ENCODE data around the gene PGAM5. TPM values are rescaled to one million over a fixed set of nuclear protein-coding genes. Genes with fewer than 3 reads are reported as not detected.
"Not testable (repeated sequence)": the region's sequence is repeated elsewhere in the genome, so short reads cannot be mapped to it uniquely, and the experiment has no call there.

PGAM5 gene
- polyA plus RNA-seq, 12 donors = 15.7 to 21.5 (median 18.9) TPM; not detected in 1

DNA sequence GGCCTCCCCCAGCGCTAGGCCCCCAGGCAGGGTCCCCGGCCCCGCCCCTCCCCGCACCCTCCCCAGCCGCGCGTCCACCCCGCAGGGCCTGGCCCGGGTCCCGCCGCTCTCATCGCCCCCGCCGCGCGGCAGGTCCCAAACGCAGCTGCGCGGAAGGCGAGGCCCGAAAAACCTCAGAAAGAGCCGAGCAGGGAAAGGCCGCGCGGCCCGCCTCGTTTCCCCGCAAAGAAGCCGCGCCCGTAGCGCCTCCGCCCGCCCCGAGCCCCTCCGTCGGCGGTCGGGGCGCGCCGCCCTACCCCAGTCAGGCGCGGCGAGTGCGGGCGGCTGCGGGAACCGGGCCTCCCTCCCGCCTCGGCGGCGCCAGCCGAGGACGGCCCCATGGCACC is 23.8 kb upstream of the PGAM5 start:
- DNase-seq = peak; percentile 18

- peak; percentile 95 for DNase-seq
These were observed 23.2 kb upstream of the PGAM5 start, which contains the start of the genes POLE and PXMP2 for GRCh38 chr12:132687211-132688164. Gene POLE (minus strand): TSS chr12:132687342. CDS start chr12:132687315, 27 bp downstream. Gene PXMP2 (plus strand): TSS chr12:132687587. CDS start chr12:132687671, 84 bp downstream.

DNA sequence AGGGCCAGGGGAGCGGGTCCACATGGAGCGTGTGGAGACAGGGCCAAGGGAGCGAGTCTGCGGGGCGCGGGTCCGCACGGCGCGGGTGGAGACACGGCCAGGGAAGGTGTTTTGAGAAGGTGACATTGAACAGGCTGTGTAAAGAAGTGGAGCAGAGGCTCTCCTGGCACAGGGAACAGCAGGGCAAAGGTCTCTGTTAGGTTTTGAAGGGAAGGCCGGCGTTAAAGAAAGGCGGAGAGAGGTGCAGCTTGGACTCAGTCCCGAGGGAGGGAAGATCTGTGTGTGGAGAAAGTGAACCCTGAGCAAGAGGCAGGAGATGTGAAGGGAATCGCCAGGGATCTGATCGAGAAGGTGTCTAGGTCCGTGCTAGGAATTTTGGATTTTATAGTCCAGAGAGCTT is 21.4 kb upstream of the PGAM5 start:
- no peak for DNase-seq

- DNase-seq = no peak
These were observed 20.5 kb upstream of the PGAM5 start for GRCh38 chr12:132690112-132690511.

DNA sequence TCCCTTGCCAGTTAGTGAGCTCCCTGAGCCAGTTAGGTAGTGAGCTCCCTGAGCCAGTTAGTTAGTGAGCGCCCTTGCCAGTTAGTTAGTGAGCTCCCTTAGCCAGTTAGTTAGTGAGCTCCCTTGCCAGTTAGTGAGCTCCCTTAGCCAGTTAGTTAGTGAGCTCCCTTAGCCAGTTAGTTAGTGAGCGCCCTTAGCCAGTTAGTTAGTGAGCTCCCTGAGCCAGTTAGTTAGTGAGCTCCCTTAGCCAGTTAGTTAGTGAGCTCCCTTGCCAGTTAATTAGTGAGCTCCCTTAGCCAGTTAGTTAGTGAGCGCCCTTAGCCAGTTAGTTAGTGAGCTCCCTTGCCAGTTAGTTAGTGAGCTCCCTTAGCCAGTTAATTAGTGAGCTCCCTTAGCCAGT is 18.6 kb upstream of the PGAM5 start:
- not testable (repeated sequence) for DNase-seq

- DNase-seq = not testable (repeated sequence)
These were observed 15.8 kb upstream of the PGAM5 start for GRCh38 chr12:132694888-132695287.

DNA sequence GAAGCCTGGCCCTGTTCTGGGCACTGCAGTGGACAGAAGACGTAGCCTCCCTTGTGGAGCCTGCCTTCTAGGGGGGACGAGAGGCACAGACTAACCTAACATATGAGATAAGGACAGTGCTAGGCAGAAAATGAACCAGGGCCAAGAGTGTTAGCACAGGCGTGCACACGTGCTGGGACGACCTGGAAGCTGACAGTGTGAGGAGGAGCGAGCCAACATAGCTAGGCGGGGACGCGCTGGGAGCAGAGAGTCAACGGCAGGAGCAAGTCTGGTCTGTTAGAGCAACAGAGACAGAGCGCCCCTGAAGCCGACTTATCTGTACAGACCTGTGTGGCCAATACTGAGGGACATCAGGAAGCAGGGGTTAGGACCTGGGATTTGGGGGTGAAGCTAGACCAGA is 15.2 kb upstream of the PGAM5 start:
- no peak for DNase-seq

DNA sequence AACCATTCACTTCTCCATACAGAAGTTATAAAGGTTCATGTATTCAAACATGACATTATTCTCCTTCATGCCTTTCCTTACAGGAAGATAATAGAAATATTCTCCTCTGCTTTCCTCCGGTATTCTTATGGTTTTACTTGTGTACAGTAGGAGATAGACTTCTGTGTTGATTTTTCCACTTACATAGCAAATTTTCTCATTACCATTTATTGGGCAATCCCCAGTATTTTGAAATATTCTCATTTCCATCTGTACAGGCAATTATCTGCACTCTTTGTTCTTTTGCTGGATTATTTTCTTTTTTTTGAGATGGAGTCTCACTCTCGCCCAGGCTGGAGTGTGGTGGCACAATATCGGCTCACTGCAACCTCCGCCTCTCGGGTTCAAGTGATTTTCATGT is 12.3 kb upstream of the PGAM5 start:
- DNase-seq = no peak

- DNase-seq = no peak
These were observed 10.3 kb upstream of the PGAM5 start for GRCh38 chr12:132700212-132700822.

GRCh38 chr12:132702640-132703039 is 8.0 kb upstream of the PGAM5 start:
- DNase-seq = no peak

GRCh38 chr12:132703641-132704040 is 7.0 kb upstream of the PGAM5 start:
- no peak for DNase-seq

- no peak for DNase-seq
These were observed 3.4 kb upstream of the PGAM5 start for GRCh38 chr12:132707241-132707640.

DNA sequence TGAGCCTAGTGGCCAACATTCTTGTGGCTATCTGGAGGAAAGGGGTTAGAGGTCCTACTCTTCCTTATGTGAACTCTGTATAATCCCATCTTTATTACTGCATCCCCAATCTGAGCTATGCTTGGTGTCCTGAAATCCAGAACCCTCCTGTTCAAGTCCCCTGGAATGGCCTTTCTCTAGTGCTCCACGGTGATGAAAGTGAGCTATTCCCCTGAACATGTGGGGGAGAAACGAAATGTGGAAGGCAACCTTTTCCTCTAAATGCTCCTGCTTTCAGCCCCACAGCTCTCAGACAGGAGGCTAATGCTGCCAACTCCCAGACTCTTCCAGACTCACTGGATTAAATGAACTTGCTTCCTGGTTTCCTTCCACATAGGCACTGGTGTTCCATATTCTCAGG is 2.5 kb upstream of the PGAM5 start:
- no peak for DNase-seq

GRCh38 chr12:132710043-132710404 is 618 bp upstream of the PGAM5 start:
- DNase-seq = no peak

DNA sequence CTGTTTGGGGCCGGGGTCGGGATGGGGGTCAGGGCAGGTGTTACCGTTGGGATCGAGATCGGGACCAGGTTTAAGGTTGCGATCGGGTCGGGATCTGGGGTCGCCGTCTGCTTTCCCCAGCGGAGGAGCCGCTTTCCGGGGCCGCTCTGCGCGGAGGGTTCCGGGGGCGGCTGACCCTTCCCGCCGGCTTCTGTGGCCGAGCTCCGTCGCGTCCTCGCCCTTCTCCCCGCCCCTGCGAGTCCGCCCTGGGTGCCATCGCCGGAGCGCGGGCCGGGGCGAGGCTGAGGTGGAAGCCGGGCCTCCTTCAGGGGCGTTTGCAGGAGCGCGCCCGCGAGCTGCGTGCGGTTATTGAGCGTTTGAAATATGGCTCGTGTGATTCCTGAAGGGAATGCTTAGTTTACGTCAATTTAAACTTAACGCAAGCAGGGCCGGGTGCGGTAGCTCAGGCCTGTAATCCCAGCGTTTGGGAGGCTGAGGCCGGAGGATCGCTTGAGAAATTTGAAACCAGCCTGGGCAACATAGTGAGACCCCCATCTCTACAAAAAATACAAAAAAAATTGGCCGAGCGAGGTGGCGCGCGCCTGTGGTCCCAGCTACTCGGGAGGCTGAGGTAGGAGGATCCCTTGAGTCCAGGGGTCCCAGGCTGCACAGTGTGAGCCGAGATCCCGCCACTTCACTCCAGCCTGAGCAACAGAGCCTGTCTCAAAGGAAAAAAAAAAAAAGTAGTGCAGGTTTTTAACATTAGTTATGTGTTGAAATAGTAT is 620 bp downstream of the PGAM5 start:
- no peak for DNase-seq

- no peak for DNase-seq
These were observed 2.5 kb downstream of the PGAM5 start for GRCh38 chr12:132713123-132713522.

GRCh38 chr12:132715874-132716273 is 5.2 kb downstream of the PGAM5 start:
- no peak for DNase-seq

DNA sequence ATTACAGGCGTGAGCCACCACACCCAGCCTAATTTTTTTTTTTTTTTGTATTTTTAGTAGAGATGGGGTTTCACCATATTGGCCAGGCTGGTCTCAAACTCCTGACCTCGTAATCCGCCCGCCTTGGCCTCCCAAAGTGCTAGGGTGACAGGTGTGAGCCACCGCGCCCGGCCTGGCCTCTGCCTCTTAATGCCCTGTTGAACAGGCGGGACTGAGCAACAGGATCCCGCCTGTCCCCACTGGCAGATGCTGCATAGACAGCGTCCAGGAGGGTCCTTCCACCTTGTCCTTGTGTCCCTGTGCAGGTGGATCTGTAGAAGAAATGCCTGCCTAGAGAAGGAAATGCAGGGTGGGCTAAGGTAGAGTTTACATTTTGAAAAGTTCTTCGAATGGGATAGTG is 5.7 kb downstream of the PGAM5 start:
- DNase-seq = no peak

- DNase-seq = no peak
These were observed 6.4 kb downstream of the PGAM5 start for GRCh38 chr12:132717011-132717410.

DNA sequence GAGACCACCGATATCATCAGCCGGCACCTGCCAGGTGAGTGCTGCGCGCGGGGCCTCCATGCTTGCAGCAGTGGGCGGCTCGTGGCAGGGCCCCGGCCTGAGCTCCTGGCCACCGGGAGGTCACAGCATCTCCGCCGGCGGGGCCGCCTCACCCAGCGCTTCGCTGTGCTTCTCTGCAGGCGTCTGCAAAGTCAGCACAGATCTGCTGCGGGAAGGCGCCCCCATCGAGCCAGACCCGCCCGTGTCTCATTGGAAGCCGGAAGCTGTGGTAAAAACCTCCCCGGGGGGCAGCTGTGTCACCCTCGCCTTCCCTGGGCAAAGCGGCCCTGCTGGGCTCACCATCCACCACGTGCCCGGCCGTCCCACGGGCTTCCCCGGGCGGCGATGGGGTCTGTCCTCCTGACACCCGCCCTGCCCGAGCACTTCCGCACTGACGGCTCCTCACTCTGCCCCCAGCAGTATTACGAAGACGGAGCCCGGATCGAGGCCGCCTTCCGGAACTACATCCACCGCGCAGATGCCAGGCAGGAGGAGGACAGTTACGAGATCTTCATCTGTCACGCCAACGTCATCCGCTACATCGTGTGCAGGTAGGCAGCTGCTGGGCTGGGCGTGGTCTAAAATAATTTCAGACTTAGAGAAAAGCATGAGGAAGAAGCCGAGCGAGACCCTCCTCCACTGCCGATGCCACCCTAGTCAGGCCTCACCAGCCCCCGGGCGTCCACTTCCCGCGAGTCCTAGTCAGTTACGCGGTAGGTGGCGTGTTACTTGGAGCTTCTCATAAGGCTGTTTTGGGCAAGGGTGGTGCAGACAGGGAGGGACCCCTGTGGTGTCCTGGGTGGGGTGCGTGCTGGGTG is 7.1 kb downstream of the PGAM5 start:
- no peak for DNase-seq

DNA sequence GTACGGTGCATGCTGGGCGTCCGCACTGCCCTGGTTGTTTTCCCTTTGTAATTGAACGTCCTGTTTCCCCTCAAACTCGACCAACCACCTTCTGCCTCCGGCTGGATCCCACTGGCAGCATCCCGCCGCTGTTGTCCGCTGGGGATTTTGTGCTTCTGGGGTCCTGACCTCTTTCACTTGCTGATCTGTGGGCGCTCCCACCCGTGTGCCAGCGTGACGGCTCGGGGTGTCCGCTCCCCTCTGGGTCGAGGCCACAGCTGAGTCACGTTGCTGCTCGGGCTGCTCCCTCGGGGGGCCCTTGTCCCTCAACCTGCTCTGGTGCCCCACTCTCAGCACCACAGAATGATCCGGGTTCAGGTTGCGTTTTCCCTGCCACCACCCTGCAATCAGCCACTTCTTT is 8.0 kb downstream of the PGAM5 start:
- no peak for DNase-seq

Data from muscle of arm (tissue), 12 donors.